Natural killer cell (primary cell): Measurements from ENCODE around the gene CHST15. TPM values are rescaled to one million over a fixed set of nuclear protein-coding genes. Genes with fewer than 3 reads are reported as not detected.

ENCODE experiments used
- ATAC-seq, 3 donors: fragments of 150-1000 bp in 2 of 3; fragments of 200-7000 bp in 1 of 3; cut with Tn5 transposase; 1 replicate in 1 of 3; 2 replicates in 2 of 3; pipeline ENCODE4 v1.10.0; 2021; ENCODE audit warnings: mild to moderate bottlenecking in 2 of 3, moderate library complexity in 2 of 3
- DNase-seq, 2 donors: peaks; one replicate each; pipeline versions ENCODE4 v3.0.0 to v3.0.0-alpha.2; 2013 to 2021; ENCODE audit warnings: mixed read lengths in 1 of 2
- H3K27ac ChIP-seq: one replicate; pipeline ENCODE4 v1.5.1; 2013; ENCODE audit warnings: mild to moderate bottlenecking, low read length
- H3K27me3 ChIP-seq: one replicate; pipeline ENCODE4 v1.6.1; 2013; ENCODE audit warnings: low read length; ENCODE audit not compliant: control insufficient read depth, insufficient read depth
- H3K36me3 ChIP-seq: one replicate; pipeline ENCODE4 v1.6.1; 2013; ENCODE audit warnings: low read length; ENCODE audit not compliant: control insufficient read depth, insufficient read depth
- H3K4me1 ChIP-seq: one replicate; pipeline ENCODE4 v1.6.1; 2013; ENCODE audit warnings: low read length; ENCODE audit not compliant: control insufficient read depth, insufficient read depth
- H3K4me3 ChIP-seq: one replicate; pipeline ENCODE4 v1.5.1; 2013; ENCODE audit warnings: low read length
- H3K9me3 ChIP-seq: one replicate; pipeline ENCODE4 v1.6.1; 2013; ENCODE audit warnings: low read length; ENCODE audit not compliant: control insufficient read depth, insufficient read depth
- H3K27ac Mint-ChIP-seq, 2 donors: one replicate each; pipeline ENCODE4 v1.8.0; 2022; ENCODE audit warnings: mild to moderate bottlenecking in 2 of 2, mixed read lengths in 2 of 2, moderate library complexity in 1 of 2
- H3K27me3 Mint-ChIP-seq, 2 donors: one replicate each; pipeline ENCODE4 v1.8.0; 2022; ENCODE audit warnings: low read depth in 2 of 2, mixed read lengths in 2 of 2
- H3K36me3 Mint-ChIP-seq: one replicate; pipeline ENCODE4 v1.8.0; 2022; ENCODE audit warnings: mixed read lengths
- H3K4me1 Mint-ChIP-seq, 2 donors: one replicate each; pipeline ENCODE4 v1.8.0; 2022; ENCODE audit warnings: mixed read lengths in 2 of 2
- H3K4me3 Mint-ChIP-seq: one replicate; pipeline ENCODE4 v1.8.0; 2022; ENCODE audit warnings: mild to moderate bottlenecking, moderate library complexity, mixed read lengths
- H3K9me3 Mint-ChIP-seq, 2 donors: one replicate each; pipeline ENCODE4 v1.8.0; 2022; ENCODE audit warnings: mixed read lengths in 2 of 2
- CTCF ChIP-seq: fragments of 200-600 bp; IDR thresholded peaks from one replicate; pipeline ENCODE4 v1.8.0; 2022; ENCODE audit warnings: antibody characterized with exemption
- WGBS: methylation state at CpG from one replicate; pipeline ENCODE4 v1.1.7; 2013; ENCODE audit warnings: missing lambda C conversion rate; ENCODE audit not compliant: insufficient coverage; 5-methylcytosine and 5-hydroxymethylcytosine counted together
- intact Hi-C: fragments of 100-400 bp; cut with micrococcal nuclease; formaldehyde crosslinking; loops from one replicate; pipeline ENCODE4 v1.14.2; 2022
- total RNA-seq, 4 donors: library from RNA; stranded (reverse); fragments of 120-200 nt in 1 of 4; gene quantifications; one replicate each; pipeline versions ENCODE4 v1.2.3 to v1.2.4, GENCODE V29; 2013 to 2022

The CHST15 gene
- total RNA-seq, 3 donors from 2014 or later (not counting 1 experiment from before 2014, with no cell fraction given): 1.9 to 11.9 (median 8.7) TPM

GRCh38 chr10:123964953-123965352 lies 128.4 kb downstream of the CHST15 start:
- H3K4me1 ChIP-seq: no peaks in the 10 kb centered on the region
- DNase-seq (no peak), ATAC-seq (no peak)
- intact Hi-C loops: loop anchor here (10.0 kb wide), 1 partner anchor 830 kb away; the partner anchor contains the start of gene HMX3
- H3K27me3 Mint-ChIP-seq: peaks cover 40 to 54% of the 10 kb centered on the region in 2 donors
- H3K36me3 Mint-ChIP-seq: no peaks in the 10 kb centered on the region
- no peaks in the 10 kb centered on the region for H3K9me3 ChIP-seq
- H3K36me3 ChIP-seq: no peaks in the 10 kb centered on the region
- no peak overlapping the region for H3K4me3 Mint-ChIP-seq
- H3K27ac ChIP-seq: no peak overlapping the region
- TF ChIP-seq CTCF: no peak
- no peaks in the 10 kb centered on the region for H3K4me1 Mint-ChIP-seq
- no peak overlapping the region for H3K4me3 ChIP-seq
- WGBS: 83% methylated on average over 3 of the region's 3 CpGs
- H3K9me3 Mint-ChIP-seq: no peaks in the 10 kb centered on the region
- H3K27ac Mint-ChIP-seq: no peak overlapping the region
- peaks cover 3% of the 10 kb centered on the region for H3K27me3 ChIP-seq

- intact Hi-C loops: loop anchor here (10.0 kb wide), 1 partner anchor 828 kb away; the partner anchor contains the start of gene HMX3
These were observed 130.5 kb downstream of the CHST15 start for GRCh38 chr10:123962756-123963530.

GRCh38 chr10:123958241-123958640 lies 135.2 kb downstream of the CHST15 start:
- H3K27ac ChIP-seq: no peak overlapping the region
- ATAC-seq (no peak), DNase-seq (no peak)
- no peak overlapping the region for H3K27ac Mint-ChIP-seq
- H3K4me1 ChIP-seq: no peaks in the 10 kb centered on the region
- H3K9me3 ChIP-seq: no peaks in the 10 kb centered on the region
- intact Hi-C loops: no loop called here
- H3K27me3 ChIP-seq: no peaks in the 10 kb centered on the region
- no peak overlapping the region for H3K4me3 Mint-ChIP-seq
- H3K36me3 Mint-ChIP-seq: no peaks in the 10 kb centered on the region
- WGBS: 43% methylated on average over 2 of the region's 2 CpGs
- TF ChIP-seq CTCF: no peak
- H3K9me3 Mint-ChIP-seq: no peaks in the 10 kb centered on the region
- no peaks in the 10 kb centered on the region for H3K36me3 ChIP-seq
- H3K27me3 Mint-ChIP-seq: peaks cover 21 to 25% of the 10 kb centered on the region in 2 donors
- no peaks in the 10 kb centered on the region for H3K4me1 Mint-ChIP-seq
- no peak overlapping the region for H3K4me3 ChIP-seq

More at GRCh38 chr10:123962756-123963530, 130.5 kb downstream of the CHST15 start:
- Histone ChIP-seq H3K4me1 (no peaks in the 10 kb centered on the region), H3K36me3 (no peaks in the 10 kb centered on the region), H3K4me3 (no peak overlapping the region), H3K27me3 (no peaks in the 10 kb centered on the region), H3K27ac (no peak overlapping the region), H3K9me3 (no peaks in the 10 kb centered on the region)
- Mint-ChIP-seq H3K4me3 (no peak overlapping the region), H3K27me3 (peaks cover 30 to 39% of the 10 kb centered on the region in 2 donors), H3K36me3 (no peaks in the 10 kb centered on the region), H3K27ac (no peak overlapping the region), H3K9me3 (no peaks in the 10 kb centered on the region), H3K4me1 (no peaks in the 10 kb centered on the region)
- no peak for DNase-seq
- 67% methylated on average over 10 of the region's 10 CpGs for whole genome bisulfite sequencing
- TF ChIP-seq CTCF: no peak
- no peak for ATAC-seq

Other genes starting within 250 kb of the CHST15 start
- not detected for gene CPXM2, start 201.8 kb downstream of the CHST15 start, total RNA-seq